ENCODE results near the gene RALA. TPM values are rescaled to one million over a fixed set of nuclear protein-coding genes. Genes with fewer than 3 reads are reported as not detected.
"Not testable (repeated sequence)": the region's sequence is repeated elsewhere in the genome, so short reads cannot be mapped to it uniquely, and the experiment has no call there.

The RALA gene
- total and polyA plus RNA-seq, 2 experiments from 2014 or later = 43.5 to 231 TPM

DNA sequence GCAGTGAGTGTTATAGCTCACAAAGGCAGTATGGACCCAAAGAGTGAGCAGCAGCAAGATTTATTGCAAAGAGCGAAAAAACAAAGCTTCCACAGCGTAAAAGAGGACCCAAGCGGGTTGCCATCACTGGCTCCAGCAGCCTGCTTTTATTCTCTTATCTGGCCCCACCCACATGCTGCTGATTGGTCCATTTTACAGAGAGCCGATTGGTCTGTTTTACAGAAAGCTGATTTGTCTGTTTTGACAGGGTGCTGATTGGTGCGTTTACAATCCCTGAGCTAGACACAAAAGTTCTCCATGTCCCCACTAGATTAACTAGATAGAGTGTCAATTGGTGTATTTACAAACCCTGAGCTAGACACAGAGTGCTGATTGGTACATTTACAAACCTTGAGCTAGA lies 129.9 kb downstream of the RALA start:
- not testable (repeated sequence) for H3K9me2 ChIP-seq (ENCODE audit: insufficient read depth); DNase-seq (ENCODE audit: low spot score); H3K4me1 ChIP-seq (ENCODE audit: insufficient read depth); H3F3A ChIP-seq (replicated peaks; ENCODE audit: low read depth); ATAC-seq; H3K27ac ChIP-seq (ENCODE audit: low read depth); H3K4me3 ChIP-seq; H3K4me3 Mint-ChIP-seq; H2AFZ ChIP-seq; H4K20me1 ChIP-seq (replicated peaks; ENCODE audit: insufficient read depth); H3K4me2 ChIP-seq; H3K36me3 ChIP-seq (ENCODE audit: insufficient read depth); H3K27ac Mint-ChIP-seq; H3K27me3 ChIP-seq (ENCODE audit: insufficient read depth); H3K27me3 Mint-ChIP-seq (ENCODE audit: insufficient read depth, low read depth, poor library complexity)
- Mint-ChIP-seq H3K36me3 (ENCODE audit: low read depth) (peaks cover 35% of the 10 kb centered on the region), H3K4me1 (peaks cover 17% of the 10 kb centered on the region), H3K9me3 (peaks cover 26% of the 10 kb centered on the region)
- H3K79me2 ChIP-seq (replicated peaks; ENCODE audit: insufficient read depth) = peaks cover 18% of the 10 kb centered on the region

GRCh38 chr7:39753823-39754325 lies 130.5 kb downstream of the RALA start:
- no peak for DNase-seq (ENCODE audit: low spot score)
- Histone ChIP-seq H3F3A (replicated peaks; ENCODE audit: low read depth) (peaks cover 5% of the 10 kb centered on the region; the same call in 1 of the 2 replicates), H3K4me1 (ENCODE audit: insufficient read depth) (peaks cover 10% of the 10 kb centered on the region; the same call in 1 of the 2 replicates), H3K4me3 (no peak overlapping the region), H3K4me2 (no peak overlapping the region), H3K79me2 (replicated peaks; ENCODE audit: insufficient read depth) (peaks cover 15% of the 10 kb centered on the region), H3K36me3 (ENCODE audit: insufficient read depth) (peaks cover 4% of the 10 kb centered on the region; the same call in 1 of the 2 replicates), H4K20me1 (replicated peaks; ENCODE audit: insufficient read depth) (no peaks in the 10 kb centered on the region), H3K9me2 (ENCODE audit: insufficient read depth) (peaks cover 2% of the 10 kb centered on the region; the same call in 1 of the 2 replicates), H3K27ac (ENCODE audit: low read depth) (no peak overlapping the region), H2AFZ (no peak overlapping the region), H3K27me3 (ENCODE audit: insufficient read depth) (no peaks in the 10 kb centered on the region)
- no peak; the same call in 2 of the 3 replicates for ATAC-seq
- Mint-ChIP-seq H3K4me1 (peaks cover 17% of the 10 kb centered on the region), H3K4me3 (no peak overlapping the region), H3K27ac (no peak overlapping the region), H3K36me3 (ENCODE audit: low read depth) (peaks cover 35% of the 10 kb centered on the region), H3K9me3 (peaks cover 26% of the 10 kb centered on the region), H3K27me3 (ENCODE audit: insufficient read depth, low read depth, poor library complexity) (peaks cover 2% of the 10 kb centered on the region)
- TF ChIP-seq, protein P1, sequence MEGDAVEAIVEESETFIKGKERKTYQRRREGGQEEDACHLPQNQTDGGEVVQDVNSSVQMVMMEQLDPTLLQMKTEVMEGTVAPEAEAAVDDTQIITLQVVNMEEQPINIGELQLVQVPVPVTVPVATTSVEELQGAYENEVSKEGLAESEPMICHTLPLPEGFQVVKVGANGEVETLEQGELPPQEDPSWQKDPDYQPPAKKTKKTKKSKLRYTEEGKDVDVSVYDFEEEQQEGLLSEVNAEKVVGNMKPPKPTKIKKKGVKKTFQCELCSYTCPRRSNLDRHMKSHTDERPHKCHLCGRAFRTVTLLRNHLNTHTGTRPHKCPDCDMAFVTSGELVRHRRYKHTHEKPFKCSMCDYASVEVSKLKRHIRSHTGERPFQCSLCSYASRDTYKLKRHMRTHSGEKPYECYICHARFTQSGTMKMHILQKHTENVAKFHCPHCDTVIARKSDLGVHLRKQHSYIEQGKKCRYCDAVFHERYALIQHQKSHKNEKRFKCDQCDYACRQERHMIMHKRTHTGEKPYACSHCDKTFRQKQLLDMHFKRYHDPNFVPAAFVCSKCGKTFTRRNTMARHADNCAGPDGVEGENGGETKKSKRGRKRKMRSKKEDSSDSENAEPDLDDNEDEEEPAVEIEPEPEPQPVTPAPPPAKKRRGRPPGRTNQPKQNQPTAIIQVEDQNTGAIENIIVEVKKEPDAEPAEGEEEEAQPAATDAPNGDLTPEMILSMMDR (conservative IDR thresholded peaks at IDR 0.05; ENCODE audit: low read depth in 2 of 2) = no peak
- TF ChIP-seq REST (IDR thresholded peaks at IDR 0.05; ENCODE audit: unreplicated experiment) = no peak
- no peak for TF ChIP-seq CREB1 (CRISPR knock-in tag; IDR thresholded peaks at IDR 0.05; ENCODE audit: low read depth)
- no peak for TF ChIP-seq POLR2AphosphoS5 (IDR thresholded peaks at IDR 0.05; ENCODE audit: low read depth)
- TF ChIP-seq STAT1 (IDR thresholded peaks at IDR 0.05; ENCODE audit: unreplicated experiment) = no peak
- no peak for TF ChIP-seq ZNF462 (CRISPR knock-in tag; IDR thresholded peaks at IDR 0.05)
- TF ChIP-seq NANOG (IDR thresholded peaks at IDR 0.05; ENCODE audit: borderline replicate concordance) = no peak
- TF ChIP-seq ETS1 (IDR thresholded peaks at IDR 0.05) = no peak
- no peak for TF ChIP-seq ZNF114 (CRISPR knock-in tag; IDR thresholded peaks at IDR 0.05)

All from GM23338 (cell line).